Measurements from ENCODE around the gene DNAJC4.

Gene DNAJC4

DNA sequence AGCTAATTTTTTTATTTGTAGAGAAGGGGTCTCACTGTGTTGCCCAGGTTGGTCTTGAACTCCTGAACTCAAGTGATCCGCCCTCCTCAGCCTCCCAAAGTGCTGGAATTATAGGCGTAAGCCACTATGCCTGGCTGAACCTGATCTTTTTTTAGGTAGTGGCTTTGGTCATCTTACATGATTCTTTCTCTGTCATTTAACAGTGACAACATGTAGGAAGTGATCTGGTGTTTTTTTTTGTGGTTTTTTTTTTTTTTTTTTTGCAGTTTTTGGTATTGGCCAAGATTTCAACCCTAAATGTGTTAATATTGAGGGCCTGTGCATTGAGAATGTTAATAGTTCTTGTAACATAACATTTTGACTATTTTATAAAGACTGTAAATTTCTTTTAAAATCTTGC is 31.8 kb upstream of the DNAJC4 start:
- Histone ChIP-seq H3K79me2 (ENCODE audit: insufficient read depth, low read length) (no peaks in the 10 kb centered on the region), H3F3A (ENCODE audit: insufficient read depth, low read length) (no peaks in the 10 kb centered on the region; the same call in 1 of the 2 replicates), H4K20me1 (ENCODE audit: insufficient read depth, low read length) (no peaks in the 10 kb centered on the region), H3K9me2 (ENCODE audit: low read depth, low read length) (no peaks in the 10 kb centered on the region), H2AFZ (ENCODE audit: low read length) (no peak overlapping the region), H3K27ac (ENCODE audit: low read depth, low read length, poor library complexity, severe bottlenecking) (no peak overlapping the region), H3K9me3 (ENCODE audit: low read length) (no peaks in the 10 kb centered on the region), H3K9ac (ENCODE audit: low read length) (no peak overlapping the region), H3K4me1 (ENCODE audit: insufficient read depth, low read length, severe bottlenecking) (no peaks in the 10 kb centered on the region), H3K27me3 (ENCODE audit: insufficient read depth, low read length) (no peaks in the 10 kb centered on the region), H3K36me3 (ENCODE audit: insufficient read depth, low read length) (peaks cover 98% of the 10 kb centered on the region), H3K4me2 (ENCODE audit: low read length) (no peak overlapping the region), H3K4me3 (ENCODE audit: low read depth, low read length, poor library complexity, severe bottlenecking) (no peak overlapping the region)
- no peak for TF ChIP-seq CTCF (IDR thresholded peaks at IDR 0.05; ENCODE audit: low read length)
- no peak for TF ChIP-seq EZH2 (IDR thresholded peaks at IDR 0.05; ENCODE audit: borderline replicate concordance, low read length)

DNA sequence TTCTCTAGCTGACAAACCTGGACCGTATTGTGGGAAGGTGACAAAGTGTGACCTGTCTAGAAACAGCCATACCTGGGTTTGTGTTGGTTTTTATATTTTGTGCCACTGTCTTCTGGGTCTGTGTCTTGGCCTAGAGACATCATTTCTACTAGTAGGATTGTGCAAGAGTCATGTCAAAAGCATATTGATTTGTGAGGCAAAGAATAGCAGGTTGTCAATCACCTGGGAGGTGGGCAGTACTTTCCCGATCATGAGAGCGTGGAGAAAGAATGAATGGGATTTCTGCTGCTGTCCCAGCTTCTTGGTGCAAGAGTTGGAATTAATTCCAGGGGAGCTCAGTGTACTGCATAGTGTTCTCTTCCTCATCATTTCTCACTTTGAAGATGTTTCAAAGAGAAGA is 28.8 kb upstream of the DNAJC4 start:
- Histone ChIP-seq H3K4me3 (ENCODE audit: low read depth, low read length, poor library complexity, severe bottlenecking) (no peak overlapping the region), H3K4me1 (ENCODE audit: insufficient read depth, low read length, severe bottlenecking) (peaks cover 14% of the 10 kb centered on the region), H3K9me2 (ENCODE audit: low read depth, low read length) (no peaks in the 10 kb centered on the region), H3K79me2 (ENCODE audit: insufficient read depth, low read length) (no peaks in the 10 kb centered on the region), H2AFZ (ENCODE audit: low read length) (no peak overlapping the region), H3K36me3 (ENCODE audit: insufficient read depth, low read length) (peaks cover 81% of the 10 kb centered on the region), H3K27ac (ENCODE audit: low read depth, low read length, poor library complexity, severe bottlenecking) (no peak overlapping the region), H4K20me1 (ENCODE audit: insufficient read depth, low read length) (no peaks in the 10 kb centered on the region), H3K27me3 (ENCODE audit: insufficient read depth, low read length) (no peaks in the 10 kb centered on the region), H3F3A (ENCODE audit: insufficient read depth, low read length) (no peaks in the 10 kb centered on the region; the same call in 1 of the 2 replicates), H3K9me3 (ENCODE audit: low read length) (no peaks in the 10 kb centered on the region), H3K9ac (ENCODE audit: low read length) (no peak overlapping the region), H3K4me2 (ENCODE audit: low read length) (no peak overlapping the region)
- TF ChIP-seq EZH2 (IDR thresholded peaks at IDR 0.05; ENCODE audit: borderline replicate concordance, low read length) (no peak), CTCF (IDR thresholded peaks at IDR 0.05; ENCODE audit: low read length) (no peak)

DNA sequence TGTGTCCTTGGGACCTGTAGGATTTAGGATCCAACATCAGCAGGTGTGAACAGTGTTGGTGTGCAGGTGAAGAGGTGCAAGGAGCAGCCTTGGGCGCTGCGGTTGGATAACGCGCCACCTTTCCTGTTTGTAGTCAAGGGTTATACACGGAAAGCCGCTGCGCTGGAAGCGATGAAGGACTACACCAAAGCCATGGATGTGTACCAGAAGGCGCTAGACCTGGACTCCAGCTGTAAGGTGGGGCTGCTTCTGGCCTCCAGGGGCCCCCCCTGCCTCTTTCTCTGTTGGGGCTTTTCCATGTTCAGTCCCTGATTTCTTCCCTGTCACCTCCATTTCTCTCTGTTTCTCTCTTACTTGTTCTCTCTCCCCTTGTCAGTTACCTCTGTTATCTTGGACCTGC is 27.4 kb upstream of the DNAJC4 start:
- H3K4me3 ChIP-seq (ENCODE audit: low read depth, low read length, poor library complexity, severe bottlenecking) = no peak overlapping the region
- no peak overlapping the region for H2AFZ ChIP-seq (ENCODE audit: low read length)
- no peak overlapping the region for H3K9ac ChIP-seq (ENCODE audit: low read length)
- H3K27me3 ChIP-seq (ENCODE audit: insufficient read depth, low read length) = no peaks in the 10 kb centered on the region
- no peaks in the 10 kb centered on the region for H3K79me2 ChIP-seq (ENCODE audit: insufficient read depth, low read length)
- no peaks in the 10 kb centered on the region for H4K20me1 ChIP-seq (ENCODE audit: insufficient read depth, low read length)
- no peaks in the 10 kb centered on the region for H3F3A ChIP-seq (ENCODE audit: insufficient read depth, low read length)
- peaks cover 78% of the 10 kb centered on the region for H3K36me3 ChIP-seq (ENCODE audit: insufficient read depth, low read length)
- TF ChIP-seq CTCF (IDR thresholded peaks at IDR 0.05; ENCODE audit: low read length) (no peak), EZH2 (IDR thresholded peaks at IDR 0.05; ENCODE audit: borderline replicate concordance, low read length) (no peak)
- no peak overlapping the region for H3K27ac ChIP-seq (ENCODE audit: low read depth, low read length, poor library complexity, severe bottlenecking)
- peaks cover 28% of the 10 kb centered on the region for H3K4me1 ChIP-seq (ENCODE audit: insufficient read depth, low read length, severe bottlenecking)
- no peaks in the 10 kb centered on the region for H3K9me3 ChIP-seq (ENCODE audit: low read length)
- H3K9me2 ChIP-seq (ENCODE audit: low read depth, low read length) = no peaks in the 10 kb centered on the region
- no peak overlapping the region for H3K4me2 ChIP-seq (ENCODE audit: low read length)

All from OCI-LY1 (cell line).